Activated naive CD4-positive, alpha-beta T cell treated with anti-CD3 and anti-CD28 coated beads, Interleukin-2, amount 50 U/mL, for 16 hours (primary cell): ENCODE data around the gene E2F4.
A peak's percentile ranks its signal among the peaks of the same experiment; 100 is the strongest.

Experiments
- DNase-seq: peaks from one replicate; pipeline ENCODE4 v3.0.0-alpha.2; 2020

Gene E2F4

GRCh38 chr16:67174706-67175231 lies 17.2 kb upstream of the E2F4 start:
- DNase-seq: no peak

- no peak for DNase-seq
These were observed 15.3 kb upstream of the E2F4 start for GRCh38 chr16:67176662-67177061.

DNA sequence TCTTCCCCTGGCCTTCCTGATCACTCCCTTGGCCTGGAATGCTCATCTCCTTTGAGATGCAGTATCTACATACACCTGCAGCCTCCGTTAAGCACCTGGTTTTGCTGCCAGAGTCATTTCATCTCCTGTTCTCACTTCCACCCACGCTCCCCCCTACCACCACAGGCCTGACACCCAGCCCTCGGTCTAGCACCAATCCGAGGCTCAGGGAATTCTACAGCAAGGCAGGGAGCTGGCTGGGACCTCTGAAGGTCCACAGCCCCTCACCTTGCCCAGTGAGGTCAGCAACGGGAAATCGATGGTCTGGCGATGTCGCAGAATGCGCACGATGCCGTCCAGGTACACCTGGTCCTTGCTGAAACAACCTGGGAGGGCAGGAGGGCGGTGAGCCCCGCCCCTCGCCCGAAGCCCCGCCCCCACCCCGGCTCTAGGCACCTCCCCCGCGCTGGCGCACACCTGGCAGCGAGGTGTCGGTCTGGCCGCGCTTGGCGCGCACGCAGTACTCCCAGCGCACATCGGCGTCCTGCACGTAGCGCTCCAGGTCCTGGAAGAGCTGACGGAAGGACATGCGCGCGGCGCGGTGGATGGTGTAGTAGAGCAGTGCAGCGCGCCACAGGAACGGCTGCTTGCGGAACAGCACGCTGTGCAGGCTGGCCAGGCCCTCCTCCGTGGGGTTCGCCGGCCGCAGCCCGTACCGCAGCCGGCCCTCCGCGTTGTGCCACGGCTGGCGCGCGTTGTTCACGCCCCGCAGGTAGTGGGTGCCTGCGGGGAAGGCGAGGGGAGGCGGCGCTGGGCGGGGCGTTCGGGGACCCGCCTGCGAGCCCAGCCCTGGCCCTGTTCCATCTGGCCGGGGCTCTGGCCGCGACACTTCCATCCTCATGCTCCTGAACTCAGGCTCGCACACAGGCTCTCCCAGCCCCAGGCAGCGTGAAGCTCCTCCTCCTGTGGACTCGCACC lies 13.9 kb upstream of the E2F4 start:
- DNase-seq: peak; percentile 57

- no peak for DNase-seq
These were observed 12.4 kb upstream of the E2F4 start for GRCh38 chr16:67179421-67180080.

GRCh38 chr16:67180166-67180565 lies 11.8 kb upstream of the E2F4 start:
- no peak for DNase-seq

DNA sequence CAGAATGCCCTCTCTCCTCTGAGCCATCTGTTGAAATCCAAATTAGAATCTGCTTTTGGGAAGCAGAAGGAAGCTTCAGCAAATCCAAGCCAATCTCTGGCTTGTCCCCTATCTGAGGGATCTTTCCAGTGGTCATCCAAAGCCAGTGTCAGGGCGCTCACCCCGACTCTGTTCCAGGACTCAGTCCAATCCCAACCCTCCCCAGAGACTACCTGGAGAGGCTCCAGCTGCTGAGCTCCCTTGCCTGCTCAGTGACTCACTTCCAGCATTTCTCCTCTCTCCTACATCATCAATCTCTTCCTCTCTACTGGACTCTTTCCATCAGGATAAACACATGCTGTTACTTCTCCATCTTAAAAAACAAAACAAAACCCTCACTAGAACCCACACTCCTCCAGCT lies 10.6 kb upstream of the E2F4 start:
- no peak for DNase-seq

GRCh38 chr16:67182288-67182687 lies 9.7 kb upstream of the E2F4 start:
- DNase-seq: no peak

GRCh38 chr16:67183284-67183626 lies 8.7 kb upstream of the E2F4 start:
- no peak for DNase-seq

DNA sequence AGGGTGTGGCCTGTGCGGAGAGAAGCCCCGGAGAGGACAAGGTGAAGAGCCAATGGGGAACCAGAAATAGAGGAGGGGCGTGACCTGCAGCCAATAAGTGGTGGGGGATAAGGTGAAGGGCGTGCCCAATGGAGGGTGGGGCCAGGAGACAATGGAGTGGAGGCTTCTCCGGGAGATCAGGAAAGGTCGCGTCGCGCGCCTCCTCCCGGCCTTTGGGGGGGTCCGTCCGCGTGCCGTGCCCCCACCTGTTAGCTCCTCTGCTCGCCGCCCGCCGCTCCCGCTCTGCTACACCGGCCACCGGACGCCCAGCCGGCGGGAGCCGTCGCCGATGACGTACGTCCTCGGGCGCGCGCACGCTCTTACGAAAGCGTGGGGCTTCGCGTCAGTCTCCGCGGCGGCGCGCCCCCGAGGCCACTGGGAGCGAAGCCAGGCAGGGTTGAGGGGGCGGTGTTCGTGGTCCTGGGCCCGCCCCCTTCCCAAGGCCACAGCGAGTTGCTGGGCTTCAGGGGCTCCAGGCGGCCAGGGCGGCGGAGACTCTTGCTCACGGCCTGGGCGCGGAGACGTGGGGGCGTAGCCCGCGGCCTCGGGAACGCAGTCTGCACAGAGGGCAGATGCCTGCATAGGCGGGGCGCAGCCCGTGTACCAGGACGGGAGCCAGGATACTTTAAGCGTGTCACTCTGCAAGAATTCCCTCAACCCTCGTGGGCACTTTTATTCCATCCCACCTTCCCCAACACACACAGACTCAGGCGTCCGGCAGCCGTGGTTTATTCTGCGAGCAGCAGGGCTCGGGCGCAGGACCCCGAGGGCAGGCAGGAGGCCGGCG lies 8.1 kb upstream of the E2F4 start, which contains the start of gene MATCAP1:
TSS of gene MATCAP1 (minus strand) at position 337 of the 826 bp plus-strand sequence. CDS start 3,353 bp downstream, outside the sequence.
- peak; percentile 94 for DNase-seq

GRCh38 chr16:67184453-67184994 lies 7.4 kb upstream of the E2F4 start:
- no peak for DNase-seq

- DNase-seq: peak; percentile 85
These were observed 6.8 kb upstream of the E2F4 start for GRCh38 chr16:67184995-67185650.

DNA sequence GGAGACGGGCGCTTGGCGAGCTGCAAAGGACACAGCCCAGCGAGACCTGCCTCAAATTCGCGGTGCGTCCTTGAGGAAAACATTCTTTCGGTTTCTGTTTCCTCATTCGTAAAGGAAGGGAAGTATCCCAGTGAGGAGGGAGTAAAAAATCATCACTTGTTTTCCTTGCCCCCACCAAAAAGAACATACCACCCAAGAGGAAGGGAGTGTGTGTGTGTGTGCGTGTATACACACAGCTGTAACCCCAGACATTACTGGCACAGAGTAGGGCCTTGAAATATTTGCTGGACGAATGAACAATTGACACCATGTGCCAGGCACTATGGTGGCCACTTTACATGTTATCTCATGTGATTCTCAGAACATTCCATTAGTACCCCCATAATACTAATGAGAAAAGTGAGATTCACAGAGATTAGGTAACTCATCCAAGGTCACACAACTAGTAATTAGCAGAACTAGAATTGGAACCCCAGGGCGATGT lies 6.3 kb upstream of the E2F4 start:
- no peak for DNase-seq

- DNase-seq: no peak
These were observed 5.4 kb upstream of the E2F4 start for GRCh38 chr16:67186550-67186950.

GRCh38 chr16:67187175-67187890 lies 4.6 kb upstream of the E2F4 start:
- no peak for DNase-seq

- DNase-seq: no peak
These were observed 3.6 kb upstream of the E2F4 start for GRCh38 chr16:67188323-67188722.

- no peak for DNase-seq
These were observed 3.2 kb upstream of the E2F4 start for GRCh38 chr16:67188798-67189197.

GRCh38 chr16:67190041-67190440 lies 1.9 kb upstream of the E2F4 start, which contains the start of gene EXOC3L1:
TSS of gene EXOC3L1 (minus strand) at chr16:67190136. CDS start at chr16:67189676, 460 bp downstream.
- no peak for DNase-seq

DNA sequence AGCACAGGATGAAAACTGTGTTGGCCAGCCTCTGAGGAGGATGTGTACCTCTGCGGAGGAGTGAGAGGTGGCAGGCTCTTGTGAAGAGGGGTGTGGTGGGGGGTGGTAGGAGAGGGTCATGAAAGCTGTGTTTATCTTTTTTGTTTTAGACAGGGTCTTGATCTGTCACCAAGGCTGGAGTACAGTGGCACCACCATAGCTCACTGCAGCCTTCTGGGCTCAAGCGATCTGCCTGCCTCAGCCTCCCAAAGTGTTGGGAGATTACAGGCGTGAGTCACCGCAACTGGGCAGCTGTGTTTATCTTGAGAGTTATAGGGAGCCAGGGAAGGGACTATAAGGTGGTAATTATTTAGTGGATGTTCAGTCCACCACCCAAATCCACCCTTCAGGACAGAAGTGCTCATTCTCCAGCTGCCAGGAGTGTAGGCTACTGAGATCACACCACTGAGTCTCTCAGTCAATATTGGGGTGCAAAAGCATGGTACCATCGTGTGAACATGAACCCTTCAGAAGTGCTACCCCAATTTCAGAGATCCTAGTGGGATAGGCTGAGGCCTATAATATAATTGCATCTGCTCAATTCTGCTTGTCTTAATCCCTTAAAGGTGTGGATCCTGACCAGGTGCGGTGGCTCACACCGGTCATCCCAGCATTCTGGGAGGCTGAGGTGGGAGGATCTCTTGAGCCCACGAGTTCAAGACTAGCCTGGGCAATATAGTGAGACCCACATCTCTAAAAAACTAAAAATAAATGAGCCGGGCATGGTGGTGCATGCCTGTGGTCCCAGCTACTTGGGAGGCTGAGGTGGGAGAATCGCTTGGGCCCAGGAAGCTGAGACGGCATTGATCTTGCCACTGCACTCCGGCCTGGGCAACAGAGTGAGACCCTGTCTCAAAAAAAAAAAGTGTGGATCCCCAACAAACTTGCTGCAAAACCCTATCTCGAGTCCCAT lies 1.2 kb upstream of the E2F4 start:
- no peak for DNase-seq

GRCh38 chr16:67191411-67191994 lies 452 bp upstream of the E2F4 start:
- no peak for DNase-seq
